ENCODE results near the gene BUD23. TPM values are rescaled to one million over a fixed set of nuclear protein-coding genes. Genes with fewer than 3 reads are reported as not detected.

BUD23 gene
- total RNA-seq, 1 donor from 2014 or later, result 38.4 TPM

DNA sequence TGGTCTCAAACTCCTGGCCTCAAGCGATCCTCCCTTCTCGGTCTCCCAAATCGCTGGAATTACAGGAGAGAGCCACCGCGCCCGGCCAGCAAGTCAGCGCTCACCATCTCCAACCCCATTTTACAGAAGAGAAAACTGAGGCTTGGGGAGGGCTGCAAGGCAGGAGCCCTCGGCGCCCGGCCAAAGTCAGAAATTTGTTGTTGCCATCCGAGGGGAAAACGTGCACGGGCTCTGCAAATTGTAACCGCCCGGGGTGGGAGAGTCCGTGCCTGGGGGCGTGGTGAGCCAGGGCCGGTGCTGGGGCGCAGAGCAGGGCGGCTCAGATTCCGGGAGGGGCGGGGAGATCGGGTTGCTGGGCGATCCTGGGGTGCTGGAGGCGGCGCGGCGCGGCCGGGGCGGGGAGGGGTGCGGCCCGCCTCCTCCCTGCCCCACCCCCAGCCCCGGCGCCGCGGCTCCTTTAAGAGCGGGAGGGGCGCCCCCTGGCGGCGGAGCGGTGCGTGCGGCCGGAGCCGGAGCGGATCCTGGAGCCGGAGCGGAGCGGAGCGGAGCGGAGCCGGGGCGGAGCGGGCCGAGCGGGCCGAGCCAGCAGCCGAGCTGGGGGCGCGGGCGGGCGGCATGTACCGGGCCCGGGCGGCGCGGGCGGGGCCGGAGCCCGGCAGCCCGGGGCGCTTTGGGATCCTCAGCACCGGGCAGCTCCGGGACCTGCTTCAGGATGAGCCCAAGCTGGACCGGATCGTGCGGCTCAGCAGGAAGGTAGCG, 15.9 kb upstream of the BUD23 start, which contains the start of gene VPS37D:
Gene VPS37D (plus strand): TSS at position 488 of the 759 bp plus-strand sequence. CDS start 128 bp downstream, at position 616.
- H3K9me3 ChIP-seq, result no peaks in the 10 kb centered on the region
- DNase-seq (peak; percentile 95), ATAC-seq (peak; percentile 99)
- intact Hi-C loops (cut with DNase I), result no loop called here
- TF ChIP-seq, protein P1, sequence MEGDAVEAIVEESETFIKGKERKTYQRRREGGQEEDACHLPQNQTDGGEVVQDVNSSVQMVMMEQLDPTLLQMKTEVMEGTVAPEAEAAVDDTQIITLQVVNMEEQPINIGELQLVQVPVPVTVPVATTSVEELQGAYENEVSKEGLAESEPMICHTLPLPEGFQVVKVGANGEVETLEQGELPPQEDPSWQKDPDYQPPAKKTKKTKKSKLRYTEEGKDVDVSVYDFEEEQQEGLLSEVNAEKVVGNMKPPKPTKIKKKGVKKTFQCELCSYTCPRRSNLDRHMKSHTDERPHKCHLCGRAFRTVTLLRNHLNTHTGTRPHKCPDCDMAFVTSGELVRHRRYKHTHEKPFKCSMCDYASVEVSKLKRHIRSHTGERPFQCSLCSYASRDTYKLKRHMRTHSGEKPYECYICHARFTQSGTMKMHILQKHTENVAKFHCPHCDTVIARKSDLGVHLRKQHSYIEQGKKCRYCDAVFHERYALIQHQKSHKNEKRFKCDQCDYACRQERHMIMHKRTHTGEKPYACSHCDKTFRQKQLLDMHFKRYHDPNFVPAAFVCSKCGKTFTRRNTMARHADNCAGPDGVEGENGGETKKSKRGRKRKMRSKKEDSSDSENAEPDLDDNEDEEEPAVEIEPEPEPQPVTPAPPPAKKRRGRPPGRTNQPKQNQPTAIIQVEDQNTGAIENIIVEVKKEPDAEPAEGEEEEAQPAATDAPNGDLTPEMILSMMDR (IDR thresholded peaks at IDR 0.05), result peak; percentile 62
- H3K36me3 ChIP-seq, result no peaks in the 10 kb centered on the region
- peaks cover 8% of the 10 kb centered on the region for H3K4me1 ChIP-seq
- H3K27ac ChIP-seq, result no peak within 1 kb of the TSS
- peak within 1 kb of the TSS; percentile 53 for H3K4me3 ChIP-seq
- no peaks in the 10 kb centered on the region for H3K27me3 ChIP-seq

DNA sequence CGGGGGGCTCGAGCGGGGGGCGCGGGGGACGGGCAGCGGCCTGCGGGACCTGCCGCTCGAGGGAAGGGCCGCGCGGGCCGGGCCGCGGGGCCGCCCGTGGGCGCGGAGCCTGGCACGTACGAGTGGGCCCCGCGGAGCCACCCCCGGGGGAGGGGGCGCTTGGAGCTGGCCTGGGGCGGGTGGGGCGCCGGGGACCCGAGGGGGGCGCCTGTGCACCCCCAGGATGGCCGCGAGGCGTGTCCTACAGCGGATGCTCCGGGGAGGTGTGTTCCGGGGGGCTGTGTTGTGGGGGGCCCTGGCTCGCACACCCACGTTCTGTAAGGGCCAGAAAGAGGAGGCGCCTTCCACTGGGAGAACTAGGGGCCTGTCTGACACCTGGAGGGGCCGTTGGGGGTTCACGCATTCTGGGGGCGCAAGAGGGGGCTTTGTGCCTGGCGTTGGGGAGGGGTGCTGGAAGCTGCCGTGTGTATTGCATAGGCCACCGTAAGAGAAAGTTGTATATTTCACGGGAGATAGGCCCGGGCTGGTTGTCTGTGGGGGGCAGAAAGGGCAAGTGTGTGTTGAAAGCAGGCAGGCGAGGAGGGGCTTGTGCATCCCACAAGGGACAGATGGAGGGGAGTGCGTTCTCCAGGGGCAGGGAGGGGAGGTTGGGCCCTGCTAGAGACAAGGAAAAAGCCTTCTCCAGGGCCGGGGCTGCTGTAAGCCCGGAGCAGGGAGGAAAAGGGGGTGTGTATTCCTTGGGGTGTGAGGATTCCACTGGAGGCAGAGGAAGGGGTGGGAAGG, 15.1 kb upstream of the BUD23 start:
- no peaks in the 10 kb centered on the region for H3K36me3 ChIP-seq
- no peaks in the 10 kb centered on the region for H3K9me3 ChIP-seq
- no peak for ATAC-seq
- H3K4me1 ChIP-seq, result peaks cover 8% of the 10 kb centered on the region
- peak overlapping the region; percentile 53 for H3K4me3 ChIP-seq
- intact Hi-C loops (cut with DNase I), result no loop called here
- DNase-seq, result no peak
- H3K27ac ChIP-seq, result no peak overlapping the region
- TF ChIP-seq, protein P1 (IDR thresholded peaks at IDR 0.05), result no peak
- no peaks in the 10 kb centered on the region for H3K27me3 ChIP-seq

DNA sequence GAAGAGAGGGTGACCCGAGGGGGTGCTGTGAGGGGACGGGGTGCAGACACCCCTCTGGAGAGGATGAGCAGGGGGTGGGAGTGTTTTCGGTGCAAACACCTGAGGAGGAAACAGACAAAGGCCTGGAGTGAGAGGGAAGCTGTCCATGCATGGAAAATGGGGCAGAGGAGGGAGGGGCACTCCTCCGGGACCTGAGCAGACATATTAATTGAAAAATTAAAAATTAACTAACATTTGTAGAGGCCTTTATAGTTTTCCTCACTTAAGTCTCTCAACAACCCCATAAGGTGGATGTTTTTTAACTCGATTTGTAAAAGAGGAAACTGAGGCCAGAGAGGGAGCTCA, 14.5 kb upstream of the BUD23 start:
- Histone ChIP-seq H3K9me3 (no peaks in the 10 kb centered on the region), H3K27ac (no peak overlapping the region), H3K4me3 (peak overlapping the region; percentile 53), H3K27me3 (no peaks in the 10 kb centered on the region), H3K36me3 (no peaks in the 10 kb centered on the region), H3K4me1 (peaks cover 8% of the 10 kb centered on the region)
- TF ChIP-seq, protein P1 (IDR thresholded peaks at IDR 0.05), result no peak
- ATAC-seq (no peak), DNase-seq (no peak)
- intact Hi-C loops (cut with DNase I), result no loop called here

DNA sequence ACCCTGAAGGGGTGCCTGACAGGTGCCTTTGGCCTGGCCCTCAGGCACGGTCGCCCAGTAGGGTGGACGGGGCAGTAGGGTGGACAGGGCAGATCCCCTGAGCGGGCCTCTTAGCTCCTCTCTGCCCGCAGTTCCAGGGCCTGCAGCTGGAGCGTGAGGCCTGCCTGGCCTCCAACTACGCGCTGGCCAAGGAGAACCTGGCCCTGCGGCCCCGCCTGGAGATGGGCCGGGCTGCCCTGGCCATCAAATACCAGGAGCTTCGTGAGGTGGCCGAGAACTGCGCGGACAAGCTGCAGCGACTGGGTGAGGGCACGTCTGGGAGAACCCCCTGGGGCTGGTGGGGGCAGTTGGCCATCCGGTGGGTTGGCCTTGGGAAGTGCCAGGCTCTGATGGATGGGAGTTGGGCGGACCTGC, 14.1 kb upstream of the BUD23 start:
- intact Hi-C loops (cut with DNase I), result no loop called here
- Histone ChIP-seq H3K36me3 (no peaks in the 10 kb centered on the region), H3K27me3 (no peaks in the 10 kb centered on the region), H3K4me3 (no peak overlapping the region), H3K4me1 (peaks cover 8% of the 10 kb centered on the region), H3K27ac (no peak overlapping the region), H3K9me3 (no peaks in the 10 kb centered on the region)
- no peak for DNase-seq
- TF ChIP-seq, protein P1 (IDR thresholded peaks at IDR 0.05), result no peak
- ATAC-seq, result no peak

DNA sequence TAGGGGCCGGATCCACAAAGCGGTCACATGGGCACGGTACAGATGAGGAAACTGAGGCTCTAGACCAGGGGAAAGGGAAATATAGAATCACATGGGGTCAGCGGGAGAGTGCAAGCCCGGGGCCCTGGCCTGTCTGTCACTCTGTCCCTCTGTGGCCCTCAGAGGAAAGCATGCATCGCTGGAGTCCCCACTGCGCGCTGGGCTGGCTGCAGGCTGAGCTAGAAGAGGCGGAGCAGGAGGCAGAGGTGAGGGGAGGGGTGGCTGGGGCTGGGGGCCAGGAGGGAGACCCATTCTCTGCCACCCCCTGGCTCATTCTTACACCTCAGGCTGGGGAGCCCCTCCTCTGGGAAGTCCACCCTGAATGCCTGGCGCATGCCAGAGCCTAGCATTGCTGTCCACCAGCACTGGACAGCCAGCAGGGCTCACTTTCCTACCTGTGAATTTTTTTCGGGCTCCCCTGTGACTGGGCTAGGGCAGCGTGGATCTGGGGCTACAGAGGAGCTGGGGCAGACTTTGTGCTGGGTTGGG, 13.5 kb upstream of the BUD23 start:
- TF ChIP-seq, protein P1 (IDR thresholded peaks at IDR 0.05), result no peak
- no peaks in the 10 kb centered on the region for H3K36me3 ChIP-seq
- no peaks in the 10 kb centered on the region for H3K27me3 ChIP-seq
- intact Hi-C loops (cut with DNase I), result no loop called here
- no peak for DNase-seq
- H3K4me1 ChIP-seq, result peaks cover 8% of the 10 kb centered on the region
- H3K4me3 ChIP-seq, result no peak overlapping the region
- no peaks in the 10 kb centered on the region for H3K9me3 ChIP-seq
- ATAC-seq, result no peak
- no peak overlapping the region for H3K27ac ChIP-seq

All from upper lobe of right lung (tissue), 1 donor.